Measurements from ENCODE around the gene PEF1. TPM values are rescaled to one million over a fixed set of nuclear protein-coding genes. Genes with fewer than 3 reads are reported as not detected.

PEF1 gene
- total and polyA plus RNA-seq, 2 of the 8 experiments (the other 6 are each of a cell fraction or from before 2014, with no cell fraction given): 35.2 to 69.2 TPM

GRCh38 chr1:31617916-31618746, 26.5 kb downstream of the PEF1 start:
- Histone ChIP-seq H2BK20ac (ENCODE audit: low read length) (no peak overlapping the region), H3K4ac (replicated peaks; ENCODE audit: insufficient read length, low read depth, low read length) (no peak overlapping the region), H2BK15ac (ENCODE audit: low read length) (no peak overlapping the region), H3K4me3 (ENCODE audit: extremely low read depth in 1 of 4, insufficient read depth in 2 of 4, low read depth in 3 of 4, low read length in 4 of 4) (peak overlapping the region; percentile 57 to 88 (median 64)), H2BK120ac (replicated peaks; ENCODE audit: low read depth, low read length) (no peak overlapping the region), H2BK5ac (ENCODE audit: low read depth, low read length) (no peak overlapping the region), H3K9ac (replicated peaks in 1 of 4; ENCODE audit: extremely low read depth in 1 of 4, low read depth in 3 of 4, low read length in 3 of 4) (peak overlapping the region in 3 of 4 experiments; percentile 20 to 43 (median 40); a peak in 3 of 7 replicates), H4K5ac (ENCODE audit: insufficient read length, low read depth, low read length) (no peak overlapping the region), H3K4me2 (ENCODE audit: insufficient read depth in 1 of 2, low read depth in 2 of 2, low read length in 2 of 2) (peak overlapping the region; percentile 63 to 94), H3K56ac (replicated peaks; ENCODE audit: insufficient read length, low read depth, low read length) (no peak overlapping the region), H3K4me1 (replicated peaks in 1 of 4; ENCODE audit: control insufficient read depth in 3 of 4, insufficient read depth in 4 of 4, low read length in 3 of 4) (peaks cover 2 to 11% (median 7%) of the 10 kb centered on the region in 4 experiments; a peak in 5 of 7 replicates), H4K20me1 (replicated peaks in 1 of 2; ENCODE audit: control insufficient read depth in 1 of 2, insufficient read depth in 2 of 2, low read length in 2 of 2) (no peaks in the 10 kb centered on the region), H2BK12ac (ENCODE audit: low read depth, low read length) (0 out of 2 replicates have a peak overlapping the region, but pooled peaks have one; percentile 7), H4K91ac (replicated peaks; ENCODE audit: insufficient read length, low read length) (no peak overlapping the region), H3K23ac (ENCODE audit: insufficient read length) (no peak overlapping the region), H4K8ac (ENCODE audit: extremely low read depth, insufficient read depth, low read length) (peak overlapping the region; percentile 83; the same call in 1 of the 2 replicates), H3K23me2 (ENCODE audit: low read depth, low read length) (peaks cover 8% of the 10 kb centered on the region; the same call in 1 of the 2 replicates), H3K79me1 (ENCODE audit: low read depth, low read length) (no peaks in the 10 kb centered on the region), H2AK5ac (ENCODE audit: low read depth, low read length) (no peak overlapping the region), H3K79me2 (ENCODE audit: control insufficient read depth in 1 of 2, insufficient read depth in 2 of 2, low read length in 2 of 2) (no peaks in the 10 kb centered on the region), H3K14ac (ENCODE audit: insufficient read length) (no peak overlapping the region), H3K27ac (ENCODE audit: low read depth, low read length) (no peak overlapping the region), H3K18ac (ENCODE audit: extremely low read depth, low read length) (no peak overlapping the region), H3K27me3 (replicated peaks in 1 of 4; ENCODE audit: control insufficient read depth in 3 of 4, extremely low read depth in 1 of 4, insufficient read depth in 3 of 4, low read length in 3 of 4) (peaks cover 6 to 22% (median 16%) of the 10 kb centered on the region in 4 experiments), H2AFZ (ENCODE audit: low read length) (peak overlapping the region; percentile 91; the same call in 1 of the 2 replicates), H3K9me3 (ENCODE audit: insufficient read depth in 2 of 2, low read depth in 1 of 2, low read length in 1 of 2) (no peaks in the 10 kb centered on the region), H3K36me3 (ENCODE audit: control insufficient read depth in 2 of 4, insufficient read depth in 4 of 4, low read length in 3 of 4) (no peaks in the 10 kb centered on the region)
- POLR2A ChIA-PET (ENCODE audit: partially characterized antibody): interaction anchor here (0.6 to 2.2 kb wide), 9 partner anchors 8 to 146 kb away, joined by 3 to 8 read pairs (median 3); partner anchors contain the start of gene PEF1
- CTCF ChIA-PET (ENCODE audit: partially characterized antibody): interaction anchor here (0.6 to 4.7 kb wide), 33 partner anchors 9 to 1694 kb away, joined by 3 to 25 read pairs (median 4); partner anchors contain the start of gene COL16A1
- DNase-seq (ENCODE audit: low read depth in 1 of 2, low spot score in 2 of 2) (peak in 1 of 2 experiments; percentile 88), FAIRE-seq (no peak)
- WGBS, 2 experiments (ENCODE audit: extremely low coverage in 1 of 2, insufficient coverage in 1 of 2, insufficient read length in 1 of 2, insufficient replicate concordance in 2 of 2, low coverage in 1 of 2, low lambda C conversion rate in 2 of 2, missing lambda C conversion rate in 1 of 2): 27% methylated on average over 23 of the region's 56 CpGs; no CpG with 5 or more reads in 1 of the 2 experiments
- TF ChIP-seq RAD21 (IDR thresholded peaks at IDR 0.05 in 1 of 2, conservative IDR thresholded peaks at IDR 0.05 in 1 of 2; ENCODE audit: low read depth in 2 of 2, low read length in 2 of 2) (peak; percentile 46 to 59; a peak in 3 of 4 replicates), SAP30 (IDR thresholded peaks at IDR 0.05; ENCODE audit: insufficient read depth, insufficient replicate concordance, low read length) (no peak), CTCF (IDR thresholded peaks at IDR 0.05; ENCODE audit: control extremely low read depth in 1 of 3, insufficient read depth in 1 of 3, low read depth in 1 of 3, low read length in 3 of 3) (peak; percentile 70 to 83 (median 74)), KDM4A (IDR thresholded peaks at IDR 0.05; ENCODE audit: low read depth, low read length, severe bottlenecking) (peak; percentile 94), SIN3A (conservative IDR thresholded peaks at IDR 0.05 in 1 of 2, IDR thresholded peaks at IDR 0.05 in 1 of 2; ENCODE audit: low read depth in 1 of 2, low read length in 2 of 2) (0 out of 4 replicates have a peak, but pooled peaks of 1 of the 2 experiments have one; percentile 51), RFX5 (IDR thresholded peaks at IDR 0.05; ENCODE audit: borderline replicate concordance, low read depth, low read length) (no peak)
